ENCODE results near the gene MRPL2.
A peak's percentile ranks its signal among the peaks of the same experiment; 100 is the strongest.
"Not testable (repeated sequence)": the region's sequence is repeated elsewhere in the genome, so short reads cannot be mapped to it uniquely, and the experiment has no call there.

MRPL2 gene

DNA sequence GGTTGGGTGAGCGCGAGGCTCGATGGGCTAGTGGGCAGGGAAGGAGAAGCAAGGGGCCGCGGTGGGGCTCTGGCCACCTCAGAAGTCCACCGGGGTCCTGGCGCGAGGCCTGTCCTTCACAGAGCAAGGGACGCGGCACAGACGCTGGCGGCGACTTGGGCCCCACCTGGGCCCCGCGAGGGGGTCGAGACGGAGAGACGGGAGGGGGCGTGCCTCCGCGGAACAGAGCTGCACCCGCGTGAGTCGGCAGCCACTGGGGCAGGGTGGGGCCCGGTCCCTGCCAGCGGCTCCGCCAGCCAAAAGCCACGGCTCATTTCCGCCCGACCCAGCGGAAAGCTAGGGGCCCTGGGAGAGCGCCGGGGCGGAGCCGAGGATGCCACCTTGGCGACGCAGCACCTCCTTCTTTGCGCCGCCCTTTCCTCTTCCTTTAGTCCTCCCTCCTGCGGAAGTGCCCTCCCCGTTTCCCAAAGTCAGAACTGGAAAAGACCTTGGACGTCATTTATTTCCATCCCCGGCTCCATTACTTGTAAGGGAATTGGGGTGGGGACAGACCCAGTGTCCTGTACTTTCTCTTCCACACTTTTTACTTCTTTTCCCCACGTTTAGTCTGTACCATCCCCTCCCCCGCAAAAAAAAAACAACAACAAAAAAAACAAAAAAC lies 5.6 kb downstream of the MRPL2 start, which contains the start of gene CUL7:
Gene CUL7, minus strand, starts transcription at position 307 of the 661 bp plus-strand sequence. CDS start 1,063 bp downstream, outside the sequence.
- peak; percentile 88 for DNase-seq (ENCODE audit: low spot score)

DNA sequence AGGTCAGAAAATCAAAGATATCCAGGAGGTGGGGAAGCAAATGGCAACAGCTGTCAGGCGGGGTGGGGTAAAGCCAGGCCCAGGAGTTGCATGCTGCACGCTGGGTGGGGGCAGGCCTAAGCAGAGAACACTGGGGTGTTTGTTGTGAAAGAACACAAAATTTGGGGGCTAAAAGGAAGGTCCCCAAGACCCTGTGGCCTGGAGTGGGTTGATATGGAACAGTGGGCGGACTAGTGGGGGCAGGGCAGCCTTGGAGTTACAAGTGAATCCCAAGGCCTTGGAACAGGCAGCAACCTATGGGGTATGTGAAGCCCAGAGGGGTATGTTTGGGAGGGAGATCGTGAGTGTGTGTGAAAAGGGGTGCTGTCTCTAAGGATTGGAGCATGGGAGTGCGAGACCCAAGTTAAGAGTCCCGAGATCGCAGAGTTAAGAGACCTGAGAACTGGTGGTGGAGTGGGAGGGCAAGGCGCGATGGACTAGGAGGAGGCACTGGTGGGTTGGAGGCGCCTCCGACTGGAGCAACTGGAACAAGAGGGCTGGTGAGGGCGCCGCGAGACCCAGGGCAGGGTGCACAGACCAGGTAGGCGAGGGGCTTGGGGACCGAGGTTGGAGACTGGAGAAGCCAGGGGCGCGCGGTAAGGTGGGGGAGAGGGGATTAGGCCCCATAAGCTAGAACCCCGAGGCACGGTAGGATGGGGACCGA lies 6.2 kb downstream of the MRPL2 start:
- DNase-seq (ENCODE audit: low spot score), result no peak

DNA sequence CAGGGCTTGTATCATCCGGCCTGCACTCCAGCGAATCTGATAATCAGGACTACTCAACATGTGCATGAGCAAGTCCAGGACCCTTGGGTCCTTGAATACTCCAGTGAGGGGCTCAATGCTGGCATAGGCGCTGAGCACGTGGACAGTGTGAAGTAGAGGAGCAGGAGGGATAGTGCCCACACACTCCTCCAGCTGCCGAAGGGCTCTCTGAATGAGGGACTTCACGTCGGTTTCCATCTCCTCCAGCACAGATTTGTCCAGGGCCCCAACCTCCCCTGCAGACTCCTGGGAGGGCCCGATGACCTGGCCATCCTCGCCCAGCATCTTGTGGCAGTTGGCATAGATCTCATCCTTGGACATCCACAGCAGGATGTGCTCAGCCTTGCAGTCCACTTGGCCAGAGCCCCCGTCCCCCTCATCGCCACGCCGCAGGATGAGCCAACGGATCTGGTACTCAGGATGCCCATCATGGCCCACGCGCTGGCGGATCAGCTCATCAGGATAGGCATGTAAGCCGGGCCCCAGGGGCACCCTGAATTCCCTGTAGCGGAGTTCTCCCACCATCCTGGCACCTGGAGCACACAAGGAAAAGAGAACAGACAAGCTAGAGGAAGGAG lies 6.9 kb downstream of the MRPL2 start:
- DNase-seq (ENCODE audit: low spot score), result no peak

DNA sequence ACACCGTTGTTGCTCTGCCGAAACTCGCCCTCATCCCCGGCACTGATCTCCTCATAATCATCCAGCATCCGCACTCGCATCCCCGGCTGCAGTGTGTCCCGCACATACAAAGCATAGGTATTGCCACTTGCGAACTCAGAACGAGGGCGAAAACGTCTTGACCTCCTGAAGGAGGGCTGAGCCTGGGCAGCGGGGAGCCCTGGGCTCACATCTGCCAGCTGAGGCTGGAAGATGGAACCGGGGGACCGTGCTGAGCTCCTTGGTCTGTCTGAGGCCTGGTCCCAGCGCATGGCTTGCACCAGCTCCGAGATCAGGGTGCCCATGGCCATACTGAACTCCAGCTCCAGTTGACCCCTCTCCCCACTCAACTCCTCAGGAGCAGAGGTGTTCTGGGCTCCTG lies 8.3 kb downstream of the MRPL2 start:
- no peak for DNase-seq (ENCODE audit: low spot score)

DNA sequence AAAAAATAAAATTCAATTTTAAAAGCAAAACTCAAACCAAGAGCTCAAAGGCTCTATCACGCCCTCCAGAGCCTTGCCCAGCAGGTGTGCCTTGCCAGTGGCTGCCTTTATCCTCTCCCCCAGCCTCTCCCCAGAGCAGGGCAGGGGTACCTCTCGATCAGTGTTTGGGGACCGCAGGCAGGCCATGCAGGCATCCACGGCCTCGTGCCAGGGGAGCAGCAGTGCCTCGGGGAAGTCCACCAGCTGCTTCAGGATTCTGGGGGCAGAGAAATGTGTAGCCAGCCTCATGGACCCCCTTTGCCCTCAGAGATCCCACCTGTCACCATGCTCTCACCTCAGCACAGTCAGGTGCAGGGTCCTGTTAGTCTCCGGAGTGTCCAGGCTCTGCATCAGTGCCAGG lies 11.2 kb downstream of the MRPL2 start:
- DNase-seq (ENCODE audit: low spot score), result no peak

DNA sequence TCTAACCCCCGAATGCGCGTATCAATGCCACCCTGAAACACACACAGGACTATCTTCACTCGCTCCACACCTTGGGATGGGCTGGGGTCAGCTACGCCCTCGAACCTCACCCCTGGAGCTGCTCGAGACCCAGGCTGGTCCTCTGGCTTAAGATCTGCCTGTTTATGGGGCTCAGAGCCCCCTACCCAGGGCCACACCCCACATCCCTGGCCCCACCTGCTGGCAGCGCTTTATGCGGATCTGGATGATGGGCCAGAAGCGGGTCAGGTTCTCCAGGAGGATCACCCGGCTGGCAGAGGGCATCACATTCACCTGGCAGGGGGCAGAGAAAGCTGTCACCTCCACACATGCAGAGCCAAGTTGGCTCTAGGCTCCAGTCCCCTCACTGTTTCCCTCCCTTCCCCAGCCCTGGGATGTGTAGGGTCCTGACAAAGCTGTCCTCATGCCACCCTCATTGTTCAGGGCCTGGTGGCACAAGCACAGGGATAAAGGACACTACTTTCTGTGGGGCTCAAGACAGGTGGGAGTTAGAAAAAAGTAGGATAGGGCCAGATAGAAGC lies 13.8 kb downstream of the MRPL2 start:
- no peak for DNase-seq (ENCODE audit: low spot score)

DNA sequence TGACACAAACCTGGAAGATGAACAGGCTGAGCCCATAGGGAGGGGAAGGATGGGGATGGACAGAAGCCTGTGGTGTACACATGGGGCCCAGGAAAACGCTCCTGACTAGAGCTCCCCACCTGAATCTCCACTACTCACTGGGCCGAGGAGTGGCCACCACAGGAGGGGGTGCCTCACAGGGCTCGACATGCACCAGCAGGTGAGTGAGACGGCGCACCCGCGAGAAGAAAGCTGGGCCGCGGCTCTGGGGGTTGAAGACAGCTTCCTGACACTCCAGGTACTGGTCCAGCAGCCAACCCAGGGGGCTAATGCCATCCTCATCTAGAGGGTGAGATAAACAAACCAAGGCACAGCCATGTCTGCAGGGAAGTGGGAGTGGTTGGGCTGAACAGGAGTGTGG lies 15.9 kb downstream of the MRPL2 start:
- DNase-seq (ENCODE audit: low spot score), result no peak

DNA sequence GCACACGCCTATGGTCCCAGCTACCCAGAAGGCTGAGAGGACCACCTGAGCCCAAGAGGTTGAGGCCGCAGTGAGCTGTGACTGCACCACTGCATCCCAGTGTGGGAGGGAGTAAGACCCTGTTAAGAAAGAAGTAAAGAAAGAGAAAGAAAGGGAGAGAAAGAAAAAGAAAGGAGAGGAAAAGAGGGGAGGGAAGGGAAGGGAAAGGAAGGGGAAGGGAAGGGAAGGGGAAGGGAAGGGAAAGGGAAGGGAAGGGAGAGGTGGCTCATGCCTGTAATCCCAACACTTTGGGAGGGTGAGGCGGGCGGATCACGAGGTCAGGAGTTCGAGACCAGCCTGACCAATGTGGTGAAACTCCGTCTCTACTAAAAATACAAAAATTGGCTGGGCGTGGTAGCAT lies 17.8 kb downstream of the MRPL2 start:
- DNase-seq (ENCODE audit: low spot score), result not testable (repeated sequence)

DNA sequence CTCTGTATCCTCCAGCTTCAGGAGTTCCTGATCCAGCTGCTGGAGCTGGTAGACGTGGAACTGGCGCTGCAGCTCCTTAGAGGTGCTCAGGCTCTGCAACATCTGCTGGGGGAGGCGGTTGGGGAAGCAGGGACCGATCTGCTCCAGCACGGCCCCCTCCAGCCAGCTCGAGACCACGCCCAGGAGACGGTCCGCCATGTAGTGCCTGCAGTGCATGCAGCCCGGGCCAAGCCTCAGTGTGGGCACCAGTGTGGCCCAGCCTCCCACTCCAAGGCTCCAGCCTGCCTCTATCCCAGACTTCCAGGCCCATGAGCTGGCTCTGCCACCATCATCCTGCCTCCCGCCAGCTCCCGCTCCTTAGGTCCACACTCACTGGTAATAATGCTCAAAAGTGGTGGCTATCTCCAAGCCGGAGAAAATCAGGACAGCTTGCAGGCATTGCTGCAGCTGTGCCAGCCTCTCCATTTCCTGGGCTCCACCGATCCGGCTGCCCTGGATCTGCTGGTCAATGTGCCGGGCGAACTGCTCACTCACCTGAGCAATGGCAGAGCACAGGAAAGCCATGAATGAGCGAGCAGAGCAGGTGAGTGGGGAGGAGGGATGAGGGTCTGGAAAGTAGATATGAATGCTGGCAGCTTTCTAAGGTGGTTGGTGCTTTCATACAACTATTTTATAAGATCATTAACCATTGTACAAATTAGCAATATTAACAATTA lies 18.5 kb downstream of the MRPL2 start:
- no peak for DNase-seq (ENCODE audit: low spot score)

DNA sequence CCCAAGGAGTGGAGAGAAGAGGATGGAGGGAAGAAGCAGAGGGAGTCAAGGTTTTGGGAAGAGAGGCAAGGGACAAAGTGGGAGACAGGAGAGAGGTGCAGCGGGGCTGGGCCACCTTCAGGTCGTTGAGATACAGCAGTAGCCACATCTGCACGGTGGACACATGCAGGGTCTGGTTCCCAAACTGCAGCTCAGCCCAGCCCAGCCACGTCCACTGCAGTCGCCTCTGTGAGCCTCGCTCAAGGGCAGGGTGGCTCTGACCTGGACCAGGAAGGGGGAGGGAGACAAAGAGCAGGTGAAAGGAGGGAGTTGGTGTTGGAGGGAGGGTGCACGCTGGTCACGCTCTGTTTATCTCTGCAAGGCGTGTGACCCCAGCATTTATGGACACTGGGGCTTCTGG lies 20.5 kb downstream of the MRPL2 start:
- DNase-seq (ENCODE audit: low spot score), result no peak

DNA sequence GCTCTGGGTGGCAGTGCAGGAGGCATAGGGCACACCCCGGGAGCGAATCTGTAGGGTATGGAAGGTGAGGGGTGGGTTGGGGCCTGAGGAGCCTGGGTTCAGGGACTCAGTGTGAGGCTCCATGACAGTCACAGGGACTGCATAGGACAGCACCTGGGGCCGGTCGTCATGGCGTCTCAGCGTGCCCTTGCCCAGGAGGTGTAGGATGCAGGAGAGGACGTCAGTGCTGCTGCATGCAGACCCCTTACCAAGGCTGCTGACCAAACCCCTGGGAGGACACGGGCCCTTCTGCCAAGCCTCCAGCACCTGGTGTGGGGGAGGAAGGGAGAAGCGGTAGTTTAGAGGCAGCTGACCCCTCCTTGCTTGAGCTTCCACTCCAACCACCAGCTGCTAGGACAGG lies 21.5 kb downstream of the MRPL2 start:
- no peak for DNase-seq (ENCODE audit: low spot score)

DNA sequence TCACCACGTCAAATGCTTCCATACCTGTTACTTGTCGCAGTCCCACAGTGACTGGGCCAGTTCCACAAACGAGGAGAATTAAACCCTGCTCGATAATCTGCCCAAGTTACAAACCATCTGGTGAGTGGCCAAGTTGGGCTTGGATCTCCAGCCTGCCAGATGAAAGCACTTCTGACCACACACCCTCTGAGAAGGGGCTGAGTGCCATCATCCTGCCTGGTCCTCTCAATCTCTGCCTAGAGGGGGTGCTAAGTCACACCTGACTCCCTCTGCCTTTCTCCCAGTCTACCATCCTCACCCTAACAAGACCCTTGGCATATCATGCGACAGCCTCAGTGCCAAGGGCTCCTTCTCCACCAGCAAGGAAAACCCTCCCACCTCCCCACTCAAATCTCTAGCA lies 22.0 kb downstream of the MRPL2 start:
- DNase-seq (ENCODE audit: low spot score), result no peak

DNA sequence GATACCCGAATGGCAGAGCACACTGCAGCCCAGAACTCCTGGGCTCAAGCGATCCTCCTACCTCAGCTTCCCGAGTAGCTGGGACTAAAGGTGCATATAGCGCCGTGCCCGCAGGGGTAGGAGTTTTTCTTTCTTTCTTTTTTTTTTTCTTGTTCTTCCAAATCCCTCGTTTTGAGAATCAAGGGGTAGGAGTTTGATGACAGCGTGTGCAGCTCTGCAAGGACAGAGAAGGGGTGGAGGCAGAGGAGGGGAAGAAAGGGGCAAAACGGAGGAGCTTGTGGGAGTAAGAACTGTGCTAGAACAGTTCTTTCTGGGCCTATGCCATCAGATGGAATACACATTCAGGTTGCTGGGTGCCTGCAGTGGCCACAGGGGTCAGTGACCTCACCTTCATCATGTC lies 22.5 kb downstream of the MRPL2 start:
- DNase-seq (ENCODE audit: low spot score), result no peak

DNA sequence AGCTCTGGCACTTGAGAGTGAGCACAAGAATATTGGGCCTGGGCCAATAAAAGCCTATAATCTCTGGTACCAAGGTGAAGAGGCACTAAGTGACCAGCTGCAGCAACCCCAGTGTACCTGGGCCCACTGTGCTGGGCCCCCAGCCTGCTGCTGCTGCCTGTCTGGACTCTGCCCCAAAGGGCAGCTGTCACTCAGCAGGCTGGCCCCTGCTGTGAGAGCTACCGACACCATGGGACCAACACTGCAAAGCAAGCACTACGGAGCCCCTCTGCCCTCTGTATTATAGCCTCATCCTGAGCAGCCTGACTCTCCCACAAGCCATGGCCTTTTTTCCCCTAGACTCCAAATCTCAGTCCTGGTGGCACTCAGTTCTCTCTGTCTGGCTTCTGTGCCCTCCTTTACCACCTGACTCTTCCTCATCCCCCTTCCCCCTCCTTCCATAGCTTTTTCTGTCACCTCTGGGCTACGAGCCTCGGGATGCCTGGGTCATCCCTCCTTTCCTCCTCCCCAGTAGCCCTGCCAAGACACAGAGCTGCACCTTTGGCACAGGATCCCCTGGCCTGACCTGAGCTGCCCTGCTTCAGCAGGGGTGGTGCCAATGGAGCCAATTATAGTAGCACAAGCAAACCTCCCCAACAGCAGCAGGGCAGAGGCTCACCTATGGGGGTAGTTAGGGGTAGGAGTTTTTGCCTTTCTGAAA lies 23.6 kb downstream of the MRPL2 start:
- no peak for DNase-seq (ENCODE audit: low spot score)

DNA sequence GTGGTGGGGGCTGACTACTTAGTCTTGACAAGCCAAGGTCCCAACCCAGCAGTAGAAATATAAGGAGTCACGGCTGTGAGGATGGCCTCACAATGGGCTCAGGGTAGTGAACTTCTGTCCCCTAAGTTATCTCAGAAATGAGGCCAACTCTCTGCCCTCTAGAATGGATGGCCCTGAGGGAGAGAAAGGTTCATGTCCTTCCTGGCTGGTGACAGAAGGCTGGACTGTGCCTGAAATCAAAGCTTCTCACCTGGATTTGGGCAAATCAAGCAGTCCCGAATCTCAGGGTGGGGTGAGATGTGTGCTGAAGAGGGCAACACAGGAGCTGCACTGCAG lies 25.1 kb downstream of the MRPL2 start:
- no peak for DNase-seq (ENCODE audit: low spot score)

DNA sequence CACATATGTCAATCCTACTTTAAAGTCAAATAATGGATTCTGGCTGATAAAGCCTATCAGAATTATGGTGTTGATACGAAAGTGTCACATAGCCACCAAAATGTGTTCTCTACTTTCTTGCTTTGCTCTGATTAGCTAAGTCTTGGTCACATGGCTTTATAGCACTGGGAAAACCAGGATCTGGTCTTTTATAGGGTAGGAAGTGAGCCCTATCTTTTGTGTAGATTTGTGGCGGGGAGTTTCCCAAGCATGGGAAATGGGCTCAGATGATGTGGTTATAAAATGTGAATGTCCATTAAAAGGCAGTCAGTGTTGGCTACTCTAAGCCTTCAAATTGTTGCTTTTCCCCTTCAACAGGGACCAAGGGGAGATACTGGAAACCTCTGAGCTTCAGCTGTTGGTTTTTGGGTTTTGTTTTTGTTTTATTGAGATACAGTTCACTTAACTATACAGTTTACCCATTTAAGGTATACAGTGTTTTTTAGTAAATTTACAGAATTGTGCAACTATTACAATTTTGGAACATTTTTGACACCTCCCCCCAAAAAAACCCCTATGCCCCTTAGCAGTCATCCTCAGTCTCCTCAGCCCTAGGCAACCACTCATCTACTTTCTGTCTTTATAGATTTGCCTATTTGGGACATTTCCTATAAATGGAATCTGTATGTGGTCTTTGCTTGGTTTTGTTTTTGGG lies 25.6 kb downstream of the MRPL2 start:
- no peak for DNase-seq (ENCODE audit: low spot score)

DNA sequence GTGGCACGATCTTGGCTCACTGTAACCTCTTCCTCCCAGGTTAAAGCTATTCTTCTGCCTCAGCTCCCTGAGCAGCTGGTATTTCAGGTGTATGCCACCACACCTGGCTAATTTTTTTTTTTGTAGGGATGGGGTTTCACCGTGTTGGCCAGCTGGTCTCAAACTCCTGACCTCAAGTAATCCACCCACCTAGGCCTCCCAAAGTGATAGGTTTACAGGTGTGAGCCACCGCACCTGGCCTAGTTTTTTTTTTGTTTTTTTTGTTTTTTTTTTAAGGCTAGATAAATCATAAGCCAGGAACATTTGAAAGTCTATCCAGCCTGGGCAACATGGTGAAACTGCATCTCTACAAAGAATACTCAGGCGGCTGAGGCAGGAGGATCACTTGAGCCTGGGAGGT lies 26.9 kb downstream of the MRPL2 start:
- no peak for DNase-seq (ENCODE audit: low spot score)

DNA sequence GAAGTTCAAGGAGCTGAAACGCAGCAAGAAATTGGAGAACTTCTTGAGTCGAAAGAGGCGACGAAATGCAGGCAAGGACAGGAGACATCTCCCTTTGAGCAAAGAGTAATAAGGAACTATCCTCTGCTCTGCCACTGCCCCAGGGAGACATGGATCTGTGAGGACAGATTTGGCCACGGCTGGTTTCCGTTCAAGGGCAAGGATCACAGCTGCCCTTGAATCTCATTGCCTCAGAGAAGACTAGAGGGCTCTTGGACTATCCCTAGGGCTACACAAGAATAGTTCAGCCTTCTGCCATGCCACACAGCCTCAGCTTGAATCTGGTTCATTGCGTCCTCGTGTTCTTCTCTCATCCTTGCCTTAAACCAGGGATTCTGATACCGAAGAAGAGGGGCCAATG lies 30.1 kb downstream of the MRPL2 start:
- DNase-seq (ENCODE audit: low spot score), result no peak

DNA sequence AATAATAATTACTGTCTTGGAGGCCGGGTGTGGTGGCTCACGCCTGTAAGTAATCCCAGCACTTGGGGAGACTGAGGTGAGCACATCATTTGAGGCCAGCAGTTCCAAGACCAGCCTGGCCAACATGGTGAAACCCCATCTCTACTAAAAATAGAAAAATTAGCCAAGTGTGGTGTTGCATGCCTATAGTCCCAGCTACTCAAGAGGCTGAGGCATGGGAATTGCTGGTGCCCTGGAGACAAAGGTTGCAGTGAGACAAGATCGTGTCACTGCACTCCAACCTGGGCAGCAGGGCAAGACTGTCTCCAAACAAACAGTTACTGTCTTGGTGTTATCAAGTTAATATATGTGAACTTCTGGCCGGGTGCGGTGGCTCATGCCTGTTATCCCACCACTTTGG lies 32.9 kb downstream of the MRPL2 start:
- DNase-seq (ENCODE audit: low spot score), result no peak

DNA sequence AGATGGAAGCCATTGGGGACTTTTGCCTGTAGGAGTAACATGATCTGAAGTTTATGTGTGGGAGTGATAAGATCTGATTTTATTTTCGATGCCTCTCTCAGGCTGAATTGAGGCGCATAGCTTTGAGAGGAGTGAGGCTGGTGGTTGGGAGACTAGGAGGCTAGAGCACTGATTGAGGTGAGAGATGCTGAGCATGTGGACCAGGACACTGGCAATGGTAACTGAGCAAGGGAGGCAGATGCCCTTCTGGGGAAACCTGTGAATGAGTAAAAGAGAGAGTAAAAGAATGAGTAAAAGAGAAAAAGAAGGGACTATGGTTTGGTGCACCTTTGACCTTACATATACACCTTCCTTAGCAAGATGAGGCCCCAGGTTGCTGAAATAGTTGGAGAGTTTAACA lies 34.8 kb downstream of the MRPL2 start:
- no peak for DNase-seq (ENCODE audit: low spot score)

DNA sequence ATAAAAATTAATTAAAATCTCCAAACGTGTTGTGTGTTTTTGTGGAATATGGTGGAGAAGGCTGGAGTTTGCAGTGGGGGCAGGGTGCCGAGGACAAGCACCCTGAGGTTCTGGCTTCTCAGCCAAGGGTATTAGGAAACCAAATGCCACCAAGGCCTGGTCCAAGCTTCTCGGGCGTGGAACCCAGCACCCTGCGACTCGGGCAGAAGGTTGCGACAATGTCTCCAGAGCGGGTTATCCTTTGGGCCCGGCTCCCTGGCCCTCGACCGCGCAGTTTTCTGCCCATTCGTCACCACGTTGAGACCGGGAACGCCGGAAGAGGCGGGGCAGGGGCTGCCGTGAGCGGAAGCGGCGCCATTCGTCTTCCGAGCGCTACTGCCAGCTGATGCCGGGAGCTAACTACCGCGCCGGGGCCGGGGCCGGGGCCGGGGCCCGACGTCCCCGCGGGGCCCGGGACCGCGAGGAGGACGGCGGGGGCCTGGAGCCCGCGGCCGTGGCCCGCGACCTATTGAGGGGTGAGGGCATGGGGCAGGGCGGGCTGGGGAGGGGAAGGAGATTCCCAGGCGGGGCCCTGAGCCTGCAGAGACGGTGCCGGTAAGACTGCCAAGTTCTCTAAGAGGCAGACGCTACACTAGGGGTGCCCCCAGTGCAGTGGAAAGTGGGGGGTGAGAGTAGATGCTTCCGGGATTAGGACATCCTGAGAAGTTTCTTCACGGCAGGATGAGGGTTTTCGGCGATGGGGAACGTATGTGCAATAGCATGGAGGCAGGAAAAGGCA lies 37.8 kb downstream of the MRPL2 start, which contains the start of gene RRP36:
Gene RRP36, plus strand, starts transcription at position 354 of the 778 bp plus-strand sequence. Its CDS starts 32 bp downstream, at position 386.
- DNase-seq (ENCODE audit: low spot score), result peak; percentile 68
